ENCODE results near the gene IGSF9. TPM values are rescaled to one million over a fixed set of nuclear protein-coding genes. Genes with fewer than 3 reads are reported as not detected.

Gene IGSF9
- total and polyA plus RNA-seq, 9 donors: 0.13 to 5.9 (median 0.56) TPM

DNA sequence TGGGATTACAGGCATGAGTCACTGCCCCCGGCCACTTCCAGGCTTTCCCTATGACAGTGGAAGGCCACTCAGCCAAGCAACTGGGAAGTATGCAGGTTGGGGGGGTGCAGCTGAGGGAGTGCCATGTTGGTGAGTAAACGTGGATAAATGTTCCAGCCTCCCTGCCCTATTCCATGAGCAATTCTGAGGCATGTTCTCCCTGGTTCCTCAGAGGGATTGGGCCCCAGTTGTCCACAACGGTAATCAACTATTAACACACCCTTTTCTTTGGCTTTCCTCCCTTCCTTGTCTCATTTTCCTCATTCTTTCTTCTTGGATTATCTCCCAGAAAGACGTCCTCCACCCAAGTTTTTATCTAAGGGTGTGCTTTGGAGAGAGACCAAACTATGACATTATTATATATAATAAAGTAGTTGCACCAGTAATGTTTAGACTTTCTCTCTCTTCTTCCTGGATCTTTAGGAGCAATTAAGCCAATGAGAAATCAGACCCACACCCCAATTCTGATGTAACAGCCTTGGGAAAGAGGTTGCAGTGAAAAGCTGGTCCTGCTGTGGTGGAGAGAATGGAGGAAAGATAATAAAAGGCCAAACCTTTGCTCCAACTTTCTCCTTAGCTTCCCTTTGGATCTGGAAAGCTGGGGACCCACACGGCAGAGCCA lies 15.4 kb upstream of the IGSF9 start:
- peak; percentile 94 for DNase-seq
- WGBS (ENCODE audit: insufficient coverage): 14% methylated on average over 2 of the region's 5 CpGs
- H3K27ac ChIP-seq (ENCODE audit: low read length): peak overlapping the region; percentile 60
- H3K9me3 ChIP-seq (replicated peaks; ENCODE audit: control insufficient read depth, low read depth, low read length): no peaks in the 10 kb centered on the region
- peak overlapping the region; percentile 14 for H3K4me3 ChIP-seq (ENCODE audit: low read length)
- H3K36me3 ChIP-seq (ENCODE audit: control insufficient read depth, insufficient read depth, low read length): no peaks in the 10 kb centered on the region
- no peaks in the 10 kb centered on the region for H3K4me1 ChIP-seq (ENCODE audit: control insufficient read depth, insufficient read depth, low read length)
- peaks cover 2% of the 10 kb centered on the region for H3K27me3 ChIP-seq (ENCODE audit: control insufficient read depth, insufficient read depth, low read length)

DNA sequence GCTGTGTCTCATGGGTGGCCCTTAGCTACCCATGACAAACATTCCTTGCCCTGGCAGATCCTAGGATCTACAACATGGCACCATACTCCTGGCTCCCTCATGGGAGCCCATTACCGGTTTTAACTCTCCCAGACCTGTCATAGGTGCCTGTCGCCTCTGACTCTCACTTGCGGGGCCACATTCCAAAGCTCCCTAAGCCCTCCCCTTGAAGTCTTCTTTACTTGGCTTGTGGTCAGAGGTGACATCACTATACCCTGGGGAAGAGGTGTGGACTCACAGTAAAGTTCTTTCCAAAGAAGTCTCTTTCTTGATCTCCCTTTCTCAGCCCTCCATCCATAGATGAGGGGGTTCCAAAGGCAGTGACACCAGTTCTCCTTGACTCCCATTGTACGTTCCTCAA lies 14.0 kb upstream of the IGSF9 start:
- Histone ChIP-seq H3K9me3 (replicated peaks; ENCODE audit: control insufficient read depth, low read depth, low read length) (no peaks in the 10 kb centered on the region), H3K4me3 (ENCODE audit: low read length) (no peak overlapping the region), H3K36me3 (ENCODE audit: control insufficient read depth, insufficient read depth, low read length) (no peaks in the 10 kb centered on the region), H3K27me3 (ENCODE audit: control insufficient read depth, insufficient read depth, low read length) (peaks cover 2% of the 10 kb centered on the region), H3K27ac (ENCODE audit: low read length) (peak overlapping the region; percentile 29), H3K4me1 (ENCODE audit: control insufficient read depth, insufficient read depth, low read length) (no peaks in the 10 kb centered on the region)
- WGBS (ENCODE audit: insufficient coverage): 33% methylated on average over 1 of the region's 4 CpGs
- peak; percentile 65 for DNase-seq

DNA sequence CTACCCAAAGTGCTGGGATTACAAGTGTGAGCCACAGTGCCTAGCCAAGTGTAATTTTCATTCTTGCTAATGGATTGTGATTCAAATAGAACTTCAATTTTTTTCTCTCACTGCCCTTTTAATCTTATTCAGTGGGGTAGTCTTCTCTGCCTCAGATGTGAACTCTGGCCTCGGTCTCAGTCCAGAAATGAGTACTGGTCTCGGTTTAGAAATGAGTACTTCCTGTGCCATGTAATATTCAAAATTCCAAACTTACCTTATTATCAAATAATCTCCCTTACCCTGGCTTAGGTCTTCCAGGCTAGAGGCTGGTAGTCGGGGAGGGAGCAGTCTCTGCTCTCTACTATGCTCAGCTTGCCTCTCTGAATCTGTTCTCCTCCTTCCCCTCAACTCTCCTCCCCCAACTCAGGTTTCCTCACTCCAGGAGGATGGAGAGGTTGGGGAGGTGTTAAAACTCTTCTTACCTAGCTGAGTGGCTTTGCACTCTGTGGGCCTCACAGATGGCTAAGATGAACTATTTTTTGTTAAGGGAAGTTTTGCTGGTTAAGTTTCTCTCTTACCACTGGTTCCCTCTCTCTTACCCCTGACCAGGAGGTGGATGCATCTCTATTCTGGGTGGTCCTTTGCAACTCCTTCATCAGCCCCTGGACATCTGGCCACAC lies 13.4 kb upstream of the IGSF9 start:
- peak overlapping the region; percentile 29 for H3K27ac ChIP-seq (ENCODE audit: low read length)
- no peaks in the 10 kb centered on the region for H3K4me1 ChIP-seq (ENCODE audit: control insufficient read depth, insufficient read depth, low read length)
- no peaks in the 10 kb centered on the region for H3K9me3 ChIP-seq (replicated peaks; ENCODE audit: control insufficient read depth, low read depth, low read length)
- H3K27me3 ChIP-seq (ENCODE audit: control insufficient read depth, insufficient read depth, low read length): peaks cover 2% of the 10 kb centered on the region
- DNase-seq: no peak
- H3K4me3 ChIP-seq (ENCODE audit: low read length): no peak overlapping the region
- H3K36me3 ChIP-seq (ENCODE audit: control insufficient read depth, insufficient read depth, low read length): no peaks in the 10 kb centered on the region
- WGBS (ENCODE audit: insufficient coverage): no CpG with 5 or more reads among the region's 3 CpGs

DNA sequence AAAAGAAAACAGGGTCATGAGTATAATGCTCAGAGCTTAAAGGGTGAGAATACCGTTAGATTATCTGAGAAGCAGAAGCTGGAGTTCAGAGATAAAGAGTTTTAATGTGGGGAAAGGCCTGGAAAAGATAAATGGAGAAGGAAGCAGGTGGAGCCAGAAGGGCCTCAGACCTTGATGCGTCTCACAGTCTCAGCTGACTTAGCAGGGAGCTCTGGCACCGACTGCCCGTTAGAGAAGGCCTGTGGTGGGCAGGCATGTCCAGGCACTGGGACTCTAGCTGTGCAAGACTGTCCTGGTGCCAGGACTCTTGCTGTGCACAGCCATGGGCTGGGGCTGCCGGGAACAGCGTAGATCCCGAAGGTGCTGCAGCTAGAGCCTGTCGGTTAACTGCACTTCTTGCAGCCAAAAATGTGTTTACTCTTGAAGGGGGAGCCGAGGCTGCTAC lies 12.4 kb upstream of the IGSF9 start:
- Histone ChIP-seq H3K4me1 (ENCODE audit: control insufficient read depth, insufficient read depth, low read length) (no peaks in the 10 kb centered on the region), H3K27me3 (ENCODE audit: control insufficient read depth, insufficient read depth, low read length) (peaks cover 7% of the 10 kb centered on the region), H3K27ac (ENCODE audit: low read length) (no peak overlapping the region), H3K9me3 (replicated peaks; ENCODE audit: control insufficient read depth, low read depth, low read length) (no peaks in the 10 kb centered on the region), H3K36me3 (ENCODE audit: control insufficient read depth, insufficient read depth, low read length) (no peaks in the 10 kb centered on the region), H3K4me3 (ENCODE audit: low read length) (no peak overlapping the region)
- WGBS (ENCODE audit: insufficient coverage): 34% methylated on average over 8 of the region's 9 CpGs
- DNase-seq: no peak

DNA sequence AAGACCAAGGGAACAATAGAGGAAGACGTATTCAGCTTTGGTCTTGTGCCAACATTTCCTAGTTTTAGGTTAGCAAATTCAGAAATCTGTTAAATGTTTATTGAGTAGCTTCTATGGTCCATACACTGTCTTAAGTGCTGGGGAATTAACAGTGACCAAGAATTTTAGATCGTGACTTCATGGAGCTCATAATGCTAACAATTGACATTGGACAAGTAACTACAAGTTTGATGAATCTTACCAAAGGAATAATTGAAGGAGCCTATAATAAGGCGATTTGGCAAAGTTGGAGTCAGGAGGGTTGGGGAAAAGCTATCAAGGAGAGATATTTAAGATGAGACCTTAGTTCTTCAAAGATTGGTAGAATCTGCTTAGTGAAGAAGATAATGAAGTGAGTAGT lies 10.0 kb upstream of the IGSF9 start:
- Histone ChIP-seq H3K36me3 (ENCODE audit: control insufficient read depth, insufficient read depth, low read length) (no peaks in the 10 kb centered on the region), H3K27ac (ENCODE audit: low read length) (no peak overlapping the region), H3K9me3 (replicated peaks; ENCODE audit: control insufficient read depth, low read depth, low read length) (no peaks in the 10 kb centered on the region), H3K4me3 (ENCODE audit: low read length) (no peak overlapping the region), H3K27me3 (ENCODE audit: control insufficient read depth, insufficient read depth, low read length) (peaks cover 8% of the 10 kb centered on the region), H3K4me1 (ENCODE audit: control insufficient read depth, insufficient read depth, low read length) (no peaks in the 10 kb centered on the region)
- no peak for DNase-seq
- 71% methylated on average over 3 of the region's 3 CpGs for WGBS (ENCODE audit: insufficient coverage)

DNA sequence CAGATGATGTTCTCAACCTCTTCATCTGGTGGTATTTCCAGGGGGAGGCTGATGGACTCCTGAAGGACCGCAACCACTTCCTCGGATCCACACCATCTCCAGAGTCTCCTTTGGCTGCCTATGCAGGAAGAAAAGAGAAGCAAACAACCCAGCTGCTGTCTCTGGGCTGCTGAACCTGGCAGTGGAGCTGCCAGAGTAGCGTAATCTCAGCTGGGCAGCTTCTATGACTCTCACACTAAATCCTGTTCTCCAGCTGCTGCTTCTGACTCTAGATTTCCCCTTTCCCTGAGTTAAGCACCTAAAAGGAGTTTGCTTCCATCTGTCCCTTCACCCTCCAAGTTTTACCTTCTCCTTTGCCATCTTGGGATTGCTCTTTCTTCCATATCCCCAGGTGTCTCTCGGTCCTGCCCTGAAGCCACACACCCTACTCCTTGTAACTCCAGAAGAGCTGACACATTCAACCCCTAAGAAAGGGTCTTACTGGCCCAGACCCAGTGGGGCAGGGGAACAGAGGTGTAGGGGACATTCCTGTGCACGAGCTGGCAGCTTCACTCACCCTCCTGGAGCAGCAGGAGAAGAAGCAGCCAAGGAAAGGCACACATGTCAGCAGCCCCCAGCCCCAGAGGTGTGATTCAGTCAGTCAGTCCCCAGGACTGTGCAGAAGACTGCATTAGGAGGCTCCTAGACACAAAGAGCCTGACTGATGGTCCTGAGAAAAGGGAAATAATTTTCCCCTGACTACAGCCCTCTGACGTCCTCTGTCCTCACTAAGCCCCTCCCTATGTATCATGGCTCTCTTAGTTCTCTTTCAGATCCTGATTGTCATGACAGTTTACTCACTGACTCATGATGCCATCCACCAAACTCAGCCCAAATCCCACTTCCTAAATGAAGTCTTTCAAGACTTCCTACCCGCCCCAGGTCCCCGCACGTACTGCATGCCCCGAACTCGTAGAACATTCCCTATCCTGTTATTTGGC lies 8.4 kb upstream of the IGSF9 start, which contains the start of gene SLAMF9:
SLAMF9 (minus strand) TSS at position 702 of the 980 bp plus-strand sequence; CDS start at position 602, 100 bp downstream.
- peaks cover 8% of the 10 kb centered on the region for H3K27me3 ChIP-seq (ENCODE audit: control insufficient read depth, insufficient read depth, low read length)
- no peaks in the 10 kb centered on the region for H3K9me3 ChIP-seq (replicated peaks; ENCODE audit: control insufficient read depth, low read depth, low read length)
- no peak within 1 kb of the TSS for H3K27ac ChIP-seq (ENCODE audit: low read length)
- H3K36me3 ChIP-seq (ENCODE audit: control insufficient read depth, insufficient read depth, low read length): no peaks in the 10 kb centered on the region
- no peaks in the 10 kb centered on the region for H3K4me1 ChIP-seq (ENCODE audit: control insufficient read depth, insufficient read depth, low read length)
- no peak for DNase-seq
- no peak within 1 kb of the TSS for H3K4me3 ChIP-seq (ENCODE audit: low read length)
- 57% methylated on average over 9 of the region's 11 CpGs for WGBS (ENCODE audit: insufficient coverage)

DNA sequence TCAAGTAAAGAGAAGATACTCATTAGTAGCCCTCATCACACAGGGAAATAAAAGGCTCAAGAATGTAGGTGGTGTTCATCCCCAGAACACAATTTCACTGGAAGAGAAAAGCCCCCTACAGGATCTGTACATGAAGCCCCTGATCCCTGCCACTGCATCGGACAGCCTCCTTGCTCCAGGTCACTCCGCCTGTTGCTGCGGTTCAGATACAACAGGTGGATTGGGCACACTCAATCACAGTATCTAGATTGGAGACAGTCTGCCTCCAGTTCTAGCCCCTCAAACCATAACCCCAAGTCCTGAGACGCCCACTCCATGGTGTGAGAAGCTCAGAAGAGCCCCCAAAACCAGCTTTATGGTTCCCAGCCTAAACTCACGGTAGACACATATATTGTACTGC lies 7.5 kb upstream of the IGSF9 start:
- H3K4me3 ChIP-seq (ENCODE audit: low read length): no peak overlapping the region
- H3K27me3 ChIP-seq (ENCODE audit: control insufficient read depth, insufficient read depth, low read length): peaks cover 8% of the 10 kb centered on the region
- no peaks in the 10 kb centered on the region for H3K36me3 ChIP-seq (ENCODE audit: control insufficient read depth, insufficient read depth, low read length)
- no peaks in the 10 kb centered on the region for H3K9me3 ChIP-seq (replicated peaks; ENCODE audit: control insufficient read depth, low read depth, low read length)
- no peak for DNase-seq
- WGBS (ENCODE audit: insufficient coverage): 96% methylated on average over 3 of the region's 5 CpGs
- H3K4me1 ChIP-seq (ENCODE audit: control insufficient read depth, insufficient read depth, low read length): no peaks in the 10 kb centered on the region
- H3K27ac ChIP-seq (ENCODE audit: low read length): no peak overlapping the region

DNA sequence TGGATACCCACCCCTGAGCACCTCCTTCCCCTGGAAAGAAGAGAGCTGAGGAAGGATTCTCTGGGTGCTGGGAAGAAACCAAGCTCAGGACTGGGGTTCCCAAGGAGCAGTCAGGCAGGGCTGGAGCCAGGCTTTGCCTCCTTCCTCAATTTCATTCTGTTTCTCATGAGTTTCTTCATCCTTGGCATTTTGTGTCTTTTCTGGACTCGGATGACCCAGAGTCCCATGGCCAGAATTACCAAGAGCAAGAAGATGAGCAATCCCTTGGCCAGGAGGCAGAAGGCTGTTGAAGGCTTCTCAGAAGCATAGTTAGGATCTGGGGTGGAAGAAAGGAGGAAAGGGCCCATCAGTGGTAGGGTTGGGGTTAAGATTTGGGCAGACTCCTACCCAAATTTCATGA lies 6.1 kb upstream of the IGSF9 start:
- H3K4me3 ChIP-seq (ENCODE audit: low read length): no peak overlapping the region
- no CpG with 5 or more reads among the region's 1 CpG for WGBS (ENCODE audit: insufficient coverage)
- DNase-seq: no peak

DNA sequence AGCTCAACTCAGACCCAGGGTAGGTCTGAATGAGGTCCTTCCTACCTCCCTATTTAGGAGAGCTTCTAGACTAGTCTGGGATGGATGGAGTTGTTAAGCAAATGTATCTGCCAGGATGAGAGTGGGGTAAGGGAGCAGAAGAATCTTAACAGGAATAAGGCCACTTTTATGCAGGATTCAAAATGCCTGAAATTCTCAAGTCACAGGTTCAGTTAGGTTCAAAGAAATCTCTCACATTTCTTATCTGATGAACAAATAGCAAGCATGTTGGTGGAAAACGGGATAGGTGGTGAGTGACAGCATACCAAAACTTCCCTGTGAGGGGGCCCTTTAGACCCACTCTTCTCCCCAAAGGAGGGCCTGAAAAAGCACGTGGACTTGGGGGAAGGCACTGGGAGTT lies 5.6 kb upstream of the IGSF9 start:
- no peaks in the 10 kb centered on the region for H3K36me3 ChIP-seq (ENCODE audit: control insufficient read depth, insufficient read depth, low read length)
- no peak overlapping the region for H3K4me3 ChIP-seq (ENCODE audit: low read length)
- WGBS (ENCODE audit: insufficient coverage): no CpG with 5 or more reads among the region's 2 CpGs

More for the DNA sequence above, 6.1 kb upstream of the IGSF9 start:
- peaks cover 8% of the 10 kb centered on the region for H3K27me3 ChIP-seq (ENCODE audit: control insufficient read depth, insufficient read depth, low read length)
- no peaks in the 10 kb centered on the region for H3K9me3 ChIP-seq (replicated peaks; ENCODE audit: control insufficient read depth, low read depth, low read length)
- H3K27ac ChIP-seq (ENCODE audit: low read length): no peak overlapping the region
- H3K4me1 ChIP-seq (ENCODE audit: control insufficient read depth, insufficient read depth, low read length): no peaks in the 10 kb centered on the region
- H3K36me3 ChIP-seq (ENCODE audit: control insufficient read depth, insufficient read depth, low read length): no peaks in the 10 kb centered on the region

DNA sequence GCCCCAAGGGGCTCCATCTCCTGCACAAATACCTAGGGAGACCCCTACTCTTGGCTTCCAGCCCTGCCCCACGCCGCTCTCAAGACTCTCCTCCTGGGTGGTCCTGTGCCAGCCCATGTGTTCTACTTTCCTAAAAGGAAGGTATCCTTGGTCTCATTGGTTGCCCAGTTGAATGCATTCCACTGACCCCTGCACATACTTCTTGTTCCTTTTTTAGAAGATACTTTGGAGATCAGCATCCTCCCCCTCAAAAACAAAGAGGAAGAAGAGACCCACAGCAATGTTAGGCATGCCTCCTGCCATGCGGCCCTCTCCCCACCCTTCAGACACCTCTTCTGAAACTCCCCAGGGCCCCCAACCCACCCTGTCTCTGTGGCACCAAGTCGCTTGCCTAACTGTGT lies 4.6 kb upstream of the IGSF9 start:
- no peak overlapping the region for H3K27ac ChIP-seq (ENCODE audit: low read length)
- WGBS (ENCODE audit: insufficient coverage): 68% methylated on average over 2 of the region's 4 CpGs

More for the DNA sequence above, 5.6 kb upstream of the IGSF9 start:
- no peak for DNase-seq
- peaks cover 2% of the 10 kb centered on the region for H3K4me1 ChIP-seq (ENCODE audit: control insufficient read depth, insufficient read depth, low read length)
- no peaks in the 10 kb centered on the region for H3K9me3 ChIP-seq (replicated peaks; ENCODE audit: control insufficient read depth, low read depth, low read length)
- peaks cover 10% of the 10 kb centered on the region for H3K27me3 ChIP-seq (ENCODE audit: control insufficient read depth, insufficient read depth, low read length)
- H3K27ac ChIP-seq (ENCODE audit: low read length): no peak overlapping the region

More for the DNA sequence above, 4.6 kb upstream of the IGSF9 start:
- DNase-seq: no peak
- Histone ChIP-seq H3K4me3 (ENCODE audit: low read length) (no peak overlapping the region), H3K9me3 (replicated peaks; ENCODE audit: control insufficient read depth, low read depth, low read length) (no peaks in the 10 kb centered on the region), H3K4me1 (ENCODE audit: control insufficient read depth, insufficient read depth, low read length) (peaks cover 10% of the 10 kb centered on the region), H3K27me3 (ENCODE audit: control insufficient read depth, insufficient read depth, low read length) (peaks cover 17% of the 10 kb centered on the region), H3K36me3 (ENCODE audit: control insufficient read depth, insufficient read depth, low read length) (no peaks in the 10 kb centered on the region)
